ENCODE data around the gene AGAP1. TPM values are rescaled to one million over a fixed set of nuclear protein-coding genes. Genes with fewer than 3 reads are reported as not detected.

Gene AGAP1
- total RNA-seq, 1 donor from 2014 or later: 54.7 TPM

DNA sequence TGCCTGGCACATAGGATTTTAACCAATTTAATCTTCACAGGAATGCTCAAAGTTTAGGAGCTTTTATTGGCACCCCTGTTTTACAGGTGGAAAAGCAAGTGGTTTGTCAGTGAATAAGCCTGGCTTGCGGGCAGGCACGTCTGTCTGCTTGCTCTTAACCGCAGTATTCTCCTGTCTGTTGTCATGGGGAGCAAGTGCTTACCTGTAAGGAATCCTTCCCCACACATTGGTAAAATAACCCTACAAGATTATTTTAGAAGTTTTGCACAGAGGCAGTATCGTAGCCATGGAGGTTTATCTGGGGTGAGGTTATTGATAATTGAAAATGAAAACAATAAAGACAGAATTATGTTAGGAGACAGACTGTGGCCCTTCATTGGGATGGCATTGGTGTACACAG, 174.9 kb downstream of the AGAP1 start:
- DNase-seq (ENCODE audit: low read depth, low spot score): no peak
- Mint-ChIP-seq H3K27ac (ENCODE audit: unreplicated experiment) (no peak overlapping the region), H3K4me1 (peaks cover 38% of the 10 kb centered on the region), H3K9me3 (no peaks in the 10 kb centered on the region), H3K4me3 (peak overlapping the region; percentile 72), H3K27me3 (ENCODE audit: low read depth) (peaks cover 19% of the 10 kb centered on the region), H3K36me3 (ENCODE audit: low read depth) (no peaks in the 10 kb centered on the region)
- TF ChIP-seq, protein P1, sequence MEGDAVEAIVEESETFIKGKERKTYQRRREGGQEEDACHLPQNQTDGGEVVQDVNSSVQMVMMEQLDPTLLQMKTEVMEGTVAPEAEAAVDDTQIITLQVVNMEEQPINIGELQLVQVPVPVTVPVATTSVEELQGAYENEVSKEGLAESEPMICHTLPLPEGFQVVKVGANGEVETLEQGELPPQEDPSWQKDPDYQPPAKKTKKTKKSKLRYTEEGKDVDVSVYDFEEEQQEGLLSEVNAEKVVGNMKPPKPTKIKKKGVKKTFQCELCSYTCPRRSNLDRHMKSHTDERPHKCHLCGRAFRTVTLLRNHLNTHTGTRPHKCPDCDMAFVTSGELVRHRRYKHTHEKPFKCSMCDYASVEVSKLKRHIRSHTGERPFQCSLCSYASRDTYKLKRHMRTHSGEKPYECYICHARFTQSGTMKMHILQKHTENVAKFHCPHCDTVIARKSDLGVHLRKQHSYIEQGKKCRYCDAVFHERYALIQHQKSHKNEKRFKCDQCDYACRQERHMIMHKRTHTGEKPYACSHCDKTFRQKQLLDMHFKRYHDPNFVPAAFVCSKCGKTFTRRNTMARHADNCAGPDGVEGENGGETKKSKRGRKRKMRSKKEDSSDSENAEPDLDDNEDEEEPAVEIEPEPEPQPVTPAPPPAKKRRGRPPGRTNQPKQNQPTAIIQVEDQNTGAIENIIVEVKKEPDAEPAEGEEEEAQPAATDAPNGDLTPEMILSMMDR (conservative IDR thresholded peaks at IDR 0.05): no peak

DNA sequence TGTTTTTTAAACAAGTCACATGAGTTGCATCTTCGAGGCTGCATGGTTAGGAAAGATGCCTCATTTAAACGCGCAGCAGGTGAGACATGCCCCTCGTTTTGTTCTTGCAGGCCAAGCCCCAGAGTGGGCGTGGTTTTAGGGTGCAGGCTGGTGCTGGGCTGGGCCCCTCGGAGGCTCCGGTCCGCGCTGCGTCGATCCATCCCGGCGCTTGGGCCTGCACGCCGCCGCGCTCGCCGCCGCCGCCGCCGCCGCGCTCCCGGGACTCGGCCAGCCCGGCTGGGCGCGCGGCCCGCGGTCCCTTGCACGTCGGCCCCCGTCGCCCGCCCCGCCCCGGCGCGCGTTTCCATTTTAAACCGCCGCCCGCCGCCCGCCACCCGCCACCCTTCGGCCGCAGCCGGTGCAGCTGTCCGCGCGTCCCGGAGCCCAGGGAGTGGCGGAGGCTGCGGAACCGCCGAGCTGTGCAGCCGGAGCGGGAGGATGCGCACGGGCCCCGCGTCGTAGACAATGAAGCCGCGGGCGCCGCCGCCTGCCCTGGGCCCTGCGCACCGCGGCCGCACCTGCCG, 175.5 kb downstream of the AGAP1 start:
- no peaks in the 10 kb centered on the region for H3K9me3 Mint-ChIP-seq
- H3K4me3 Mint-ChIP-seq: peak overlapping the region; percentile 72
- peaks cover 19% of the 10 kb centered on the region for H3K27me3 Mint-ChIP-seq (ENCODE audit: low read depth)
- H3K27ac Mint-ChIP-seq (ENCODE audit: unreplicated experiment): no peak overlapping the region
- peaks cover 41% of the 10 kb centered on the region for H3K4me1 Mint-ChIP-seq
- H3K36me3 Mint-ChIP-seq (ENCODE audit: low read depth): no peaks in the 10 kb centered on the region
- peak; percentile 61 for DNase-seq (ENCODE audit: low read depth, low spot score)
- TF ChIP-seq, protein P1 (conservative IDR thresholded peaks at IDR 0.05): no peak

DNA sequence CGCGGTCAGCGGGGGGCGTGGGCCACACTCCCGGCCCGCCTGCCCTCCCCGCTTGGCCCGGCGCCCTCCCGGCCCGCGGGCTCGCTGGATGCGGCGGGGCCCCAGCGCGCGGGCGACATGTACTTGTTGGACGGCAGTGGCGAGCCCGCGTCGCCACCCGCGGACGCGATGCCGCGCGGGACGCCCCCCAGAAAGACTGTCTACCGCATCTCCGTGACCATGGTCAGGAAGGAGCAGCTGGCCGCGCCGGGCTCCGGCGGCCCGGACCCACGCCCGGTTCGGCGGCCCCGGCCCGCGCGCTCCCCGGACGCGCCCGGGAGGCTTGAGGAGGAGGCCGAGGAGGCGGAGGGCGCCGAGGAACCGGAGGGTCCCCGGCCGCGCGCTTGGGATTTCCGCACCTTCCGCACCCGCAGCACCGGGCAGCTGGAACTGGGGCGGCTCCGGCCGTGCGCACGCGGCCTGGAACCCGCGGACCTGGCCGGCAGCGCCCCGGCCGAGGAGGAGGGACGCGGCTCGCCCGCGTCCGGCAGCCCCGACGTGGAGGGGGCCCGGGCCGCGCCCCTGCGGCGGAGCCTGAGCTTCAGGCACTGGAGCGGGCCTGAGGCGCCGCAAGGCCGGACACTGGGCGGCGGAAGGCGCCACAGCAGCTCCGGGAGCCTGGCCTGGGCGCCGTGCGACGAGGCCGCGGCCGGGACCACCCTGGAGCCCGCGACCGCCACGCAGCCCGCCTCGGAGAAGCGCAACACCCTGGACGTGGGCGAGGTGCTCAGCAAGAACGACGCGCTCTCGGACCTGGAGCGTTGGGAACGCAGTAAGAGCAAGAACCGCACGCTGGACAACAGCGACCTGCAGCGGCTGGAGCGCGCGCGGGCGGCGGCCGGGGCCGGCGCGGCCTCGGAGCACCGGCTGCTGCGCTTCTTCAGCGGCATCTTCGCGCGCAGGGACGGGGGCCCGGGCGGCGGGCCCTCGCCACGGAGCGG, 176.4 kb downstream of the AGAP1 start:
- TF ChIP-seq, protein P1 (conservative IDR thresholded peaks at IDR 0.05): peak; percentile 62
- Mint-ChIP-seq H3K27me3 (ENCODE audit: low read depth) (peaks cover 19% of the 10 kb centered on the region), H3K4me1 (peaks cover 41% of the 10 kb centered on the region), H3K9me3 (no peaks in the 10 kb centered on the region), H3K4me3 (no peak overlapping the region), H3K36me3 (ENCODE audit: low read depth) (no peaks in the 10 kb centered on the region), H3K27ac (ENCODE audit: unreplicated experiment) (no peak overlapping the region)
- peak; percentile 51 for DNase-seq (ENCODE audit: low read depth, low spot score)

DNA sequence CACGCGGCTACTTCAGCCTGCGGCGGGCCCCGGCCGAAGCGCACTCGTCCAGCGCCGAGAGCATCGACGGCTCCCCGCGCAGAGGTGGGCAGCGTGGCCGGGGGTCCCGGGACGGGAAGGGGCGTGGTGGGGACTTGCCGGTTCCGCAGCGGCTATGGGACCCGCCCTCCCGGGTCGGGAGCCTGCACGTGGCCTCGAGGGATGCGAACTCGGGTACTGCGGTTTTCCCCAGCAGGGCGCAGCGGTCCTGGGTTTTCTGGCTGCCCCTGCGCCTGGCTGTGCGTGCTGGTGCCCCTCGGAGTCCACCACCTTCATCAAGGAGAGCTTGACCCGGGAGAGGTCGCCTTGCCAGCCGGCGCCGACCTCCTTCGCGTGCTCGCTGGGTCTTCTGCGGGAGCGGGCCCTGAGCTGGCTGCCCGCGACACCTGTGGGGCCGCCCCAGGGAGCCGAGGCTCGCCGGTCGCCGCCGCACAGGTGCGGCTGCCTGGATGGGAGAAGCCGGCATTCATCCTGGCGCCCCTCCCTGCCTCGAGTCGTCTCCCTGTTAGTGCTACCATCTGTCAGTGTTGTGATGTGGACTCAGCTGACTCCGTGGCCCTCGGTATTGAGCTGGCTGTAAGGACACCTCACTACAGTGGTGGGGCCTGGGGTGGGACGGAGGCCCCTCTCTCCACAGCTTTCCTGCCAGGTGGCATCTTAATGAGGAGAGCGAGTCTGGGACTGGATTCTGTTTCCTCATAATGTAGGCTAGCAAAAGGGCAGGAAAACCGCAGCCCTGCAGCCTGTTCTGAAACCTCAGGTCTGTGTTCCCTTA, 177.3 kb downstream of the AGAP1 start:
- Mint-ChIP-seq H3K4me1 (peaks cover 39% of the 10 kb centered on the region), H3K27ac (ENCODE audit: unreplicated experiment) (no peak overlapping the region), H3K36me3 (ENCODE audit: low read depth) (no peaks in the 10 kb centered on the region), H3K4me3 (peak overlapping the region; percentile 87), H3K9me3 (no peaks in the 10 kb centered on the region), H3K27me3 (ENCODE audit: low read depth) (peaks cover 19% of the 10 kb centered on the region)
- TF ChIP-seq, protein P1 (conservative IDR thresholded peaks at IDR 0.05): no peak
- DNase-seq (ENCODE audit: low read depth, low spot score): no peak

DNA sequence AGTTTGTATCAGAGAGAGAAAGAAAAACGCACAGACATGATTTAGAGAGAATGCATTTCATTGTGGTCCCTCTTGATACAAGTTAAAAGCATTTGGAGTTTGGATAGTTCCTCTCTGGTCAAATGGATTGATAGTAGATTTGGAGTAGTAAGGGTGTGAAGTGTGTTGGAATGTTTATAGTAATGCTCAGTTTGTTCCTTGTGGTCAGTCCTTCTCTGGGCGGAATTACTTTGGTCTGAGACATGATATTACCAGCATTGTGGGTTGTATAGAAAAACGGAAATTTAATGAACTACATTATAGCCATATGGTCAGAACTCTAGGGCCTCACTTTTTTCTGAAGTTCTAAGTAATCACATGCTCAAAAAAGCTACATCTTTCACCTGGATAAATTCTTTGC, 178.9 kb downstream of the AGAP1 start:
- TF ChIP-seq, protein P1 (conservative IDR thresholded peaks at IDR 0.05): no peak
- Mint-ChIP-seq H3K4me3 (peak overlapping the region; percentile 87), H3K27me3 (ENCODE audit: low read depth) (peaks cover 19% of the 10 kb centered on the region), H3K27ac (ENCODE audit: unreplicated experiment) (no peak overlapping the region), H3K4me1 (peaks cover 43% of the 10 kb centered on the region), H3K9me3 (no peaks in the 10 kb centered on the region), H3K36me3 (ENCODE audit: low read depth) (no peaks in the 10 kb centered on the region)
- DNase-seq (ENCODE audit: low read depth, low spot score): no peak

All from neural crest cell (in vitro differentiated cells).